H9 (cell line): ENCODE measurements around the gene PCGF3. TPM values are rescaled to one million over a fixed set of nuclear protein-coding genes. Genes with fewer than 3 reads are reported as not detected.

Experiments
- DNase-seq: peaks from one replicate; pipeline ENCODE4 v3.0.0-alpha.2; 2017
- H2AFZ ChIP-seq: one replicate; pipeline ENCODE4 v1.6.1; 2013; ENCODE audit warnings: mild to moderate bottlenecking, low read length, control low read depth, moderate library complexity
- H2AK5ac ChIP-seq: 2 replicates; pipeline ENCODE4 v1.6.1; 2013; ENCODE audit warnings: low read length, control low read depth, mixed read lengths; ENCODE audit not compliant: insufficient read length
- H2BK120ac ChIP-seq: one replicate; pipeline ENCODE4 v1.6.1; 2013; ENCODE audit warnings: low read depth, mild to moderate bottlenecking, low read length, control low read depth, inconsistent platforms; ENCODE audit not compliant: poor library complexity, severe bottlenecking
- H2BK12ac ChIP-seq: 2 replicates; pipeline ENCODE4 v1.6.1; 2013; ENCODE audit warnings: low read length, control low read depth, mixed read lengths, low read depth; ENCODE audit not compliant: insufficient read length
- H2BK15ac ChIP-seq: 2 replicates; pipeline ENCODE4 v1.6.1; 2013; ENCODE audit warnings: low read depth, low read length, control low read depth
- H2BK20ac ChIP-seq: one replicate; pipeline ENCODE4 v1.6.1; 2013; ENCODE audit warnings: low read depth, mild to moderate bottlenecking, low read length, control low read depth, inconsistent platforms; ENCODE audit not compliant: poor library complexity, severe bottlenecking
- H2BK5ac ChIP-seq: 2 replicates; pipeline ENCODE4 v1.6.1; 2013; ENCODE audit warnings: low read length, control low read depth, mixed read lengths; ENCODE audit not compliant: insufficient read length
- H3K14ac ChIP-seq: 2 replicates; pipeline ENCODE4 v1.6.1; 2013; ENCODE audit warnings: low read length, control low read depth; ENCODE audit not compliant: insufficient read depth
- H3K18ac ChIP-seq: 2 replicates; pipeline ENCODE4 v1.6.1; 2013; ENCODE audit warnings: low read depth, mild to moderate bottlenecking, mixed read lengths, low read length, control low read depth; ENCODE audit not compliant: insufficient read length
- H3K23ac ChIP-seq: 2 replicates; pipeline ENCODE4 v1.6.1; 2013; ENCODE audit warnings: low read length, control low read depth, mixed read lengths, low read depth; ENCODE audit not compliant: insufficient read length
- H3K23me2 ChIP-seq: 2 replicates; pipeline ENCODE4 v1.6.1; 2013; ENCODE audit warnings: low read depth, mild to moderate bottlenecking, mixed read lengths, low read length, control low read depth; ENCODE audit not compliant: insufficient read length, poor library complexity, severe bottlenecking
- H3K27ac ChIP-seq: 2 replicates; pipeline ENCODE4 v1.5.1; 2013; ENCODE audit warnings: low read length, control low read depth, mixed read lengths, low read depth; ENCODE audit not compliant: insufficient read length
- H3K27me3 ChIP-seq: 2 replicates; pipeline ENCODE4 v1.6.1; 2013; ENCODE audit warnings: low read length, control low read depth, inconsistent platforms; ENCODE audit not compliant: insufficient read depth
- H3K4ac ChIP-seq: 2 replicates; pipeline ENCODE4 v1.6.1; 2013; ENCODE audit warnings: low read depth, mild to moderate bottlenecking, control low read depth, inconsistent platforms, low read length, moderate library complexity
- H3K4me1 ChIP-seq: 2 replicates; pipeline ENCODE4 v1.6.1; 2013; ENCODE audit warnings: low read length, control low read depth, inconsistent platforms; ENCODE audit not compliant: insufficient read depth
- H3K4me2 ChIP-seq: 2 replicates; pipeline ENCODE4 v1.6.1; 2013; ENCODE audit warnings: low read length, control low read depth, mixed read lengths; ENCODE audit not compliant: insufficient read length, insufficient read depth
- H3K56ac ChIP-seq: 2 replicates; pipeline ENCODE4 v1.6.1; 2013; ENCODE audit warnings: low read depth, mild to moderate bottlenecking, mixed read lengths, low read length, control low read depth; ENCODE audit not compliant: insufficient read length
- H3K79me1 ChIP-seq: 2 replicates; pipeline ENCODE4 v1.6.1; 2013; ENCODE audit warnings: low read depth, mild to moderate bottlenecking, moderate library complexity, low read length, control low read depth, inconsistent platforms; ENCODE audit not compliant: insufficient read depth, poor library complexity, severe bottlenecking
- H3K79me2 ChIP-seq: 2 replicates; pipeline ENCODE4 v1.6.1; 2013; ENCODE audit warnings: low read length, control low read depth, inconsistent platforms; ENCODE audit not compliant: insufficient read depth
- H3K9ac ChIP-seq: 2 replicates; pipeline ENCODE4 v1.6.1; 2013; ENCODE audit warnings: low read length, control low read depth, mixed read lengths; ENCODE audit not compliant: insufficient read length; ENCODE audit errors: extremely low read depth
- H3K9me3 ChIP-seq: one replicate; pipeline ENCODE4 v1.6.1; 2013; ENCODE audit warnings: low read depth, low read length, inconsistent platforms; ENCODE audit not compliant: control insufficient read depth
- H3T11ph ChIP-seq: one replicate; pipeline ENCODE4 v1.6.1; 2013; ENCODE audit warnings: mild to moderate bottlenecking, low read length, control low read depth, inconsistent platforms
- H4K20me1 ChIP-seq: one replicate; pipeline ENCODE4 v1.6.1; 2013; ENCODE audit not compliant: control insufficient read depth, insufficient read length, insufficient read depth
- H4K5ac ChIP-seq: 2 replicates; pipeline ENCODE4 v1.6.1; 2013; ENCODE audit warnings: low read depth, mild to moderate bottlenecking, mixed read lengths, low read length, control low read depth; ENCODE audit not compliant: insufficient read length
- H4K8ac ChIP-seq: replicated peaks from 2 replicates; pipeline ENCODE4 v1.6.1; 2013; ENCODE audit warnings: low read length, control low read depth, mixed read lengths, low read depth; ENCODE audit not compliant: insufficient read length
- H4K91ac ChIP-seq: 2 replicates; pipeline ENCODE4 v1.6.1; 2013; ENCODE audit warnings: low read depth, mild to moderate bottlenecking, moderate library complexity, mixed read lengths, low read length, control low read depth; ENCODE audit not compliant: insufficient read length
- H3K27ac Mint-ChIP-seq, 3 experiments: 2 replicates in 2 of 3; 3 replicates in 1 of 3; pipeline ENCODE4 v1.8.0; 2020 to 2021; ENCODE audit warnings: mixed read lengths in 3 of 3, mild to moderate bottlenecking in 1 of 3, moderate library complexity in 1 of 3
- H3K27me3 Mint-ChIP-seq: 2 replicates; pipeline ENCODE4 v1.8.0; 2021; ENCODE audit warnings: low read depth, mild to moderate bottlenecking, moderate library complexity, mixed read lengths
- H3K36me3 Mint-ChIP-seq, 3 experiments: 2 replicates in 2 of 3; 3 replicates in 1 of 3; pipeline ENCODE4 v1.8.0; 2020 to 2021; ENCODE audit warnings: low read depth in 3 of 3, mixed read lengths in 3 of 3; ENCODE audit not compliant: insufficient read depth in 1 of 3
- H3K4me1 Mint-ChIP-seq, 2 experiments: 2 replicates each; pipeline ENCODE4 v1.8.0; 2020; ENCODE audit warnings: mixed read lengths in 2 of 2
- H3K4me3 Mint-ChIP-seq, 2 experiments: 2 replicates in 1 of 2; 3 replicates in 1 of 2; pipeline ENCODE4 v1.8.0; 2020 to 2021; ENCODE audit warnings: mild to moderate bottlenecking in 2 of 2, mixed read lengths in 2 of 2, moderate library complexity in 1 of 2
- H3K9me3 Mint-ChIP-seq, 2 experiments: 2 replicates in 1 of 2; 3 replicates in 1 of 2; pipeline ENCODE4 v1.8.0; 2020; ENCODE audit warnings: mild to moderate bottlenecking in 2 of 2, mixed read lengths in 2 of 2, moderate library complexity in 1 of 2
- WGBS: extraction: QIAGEN DNeasy Blood & Tissue Kit; methylation state at CpG from one replicate; pipeline ENCODE4 v1.1.7; 2013; ENCODE audit warnings: missing lambda C conversion rate, low lambda C conversion rate, mixed read lengths; ENCODE audit not compliant: insufficient read length; ENCODE audit errors: extremely low coverage; 5-methylcytosine and 5-hydroxymethylcytosine counted together
- total RNA-seq: library from RNA; stranded (reverse); gene quantifications from 2 replicates; pipeline ENCODE4 v1.2.1, GENCODE V29; 2021
- TF ChIP-seq, protein P1 (sequence below): fragments of 200-600 bp; sonication (generic); conservative IDR thresholded peaks from 3 replicates; pipeline ENCODE4 v1.8.0; 2021; ENCODE audit warnings: antibody characterized with exemption, mild to moderate bottlenecking

The PCGF3 gene
- total RNA-seq, 1 experiment from 2014 or later, result 43.1 TPM

- no peak overlapping the region for H3K27ac Mint-ChIP-seq
- Histone ChIP-seq H3K18ac (no peak overlapping the region), H3K4me2 (peak overlapping the region; percentile 53), H3K56ac (no peak overlapping the region), H3K9ac (no peak overlapping the region), H3K23me2 (peaks cover 5% of the 10 kb centered on the region), H2BK20ac (no peak overlapping the region), H4K8ac (no peak overlapping the region), H3K4ac (no peak overlapping the region), H2BK15ac (no peak overlapping the region), H2AFZ (no peak overlapping the region), H4K20me1 (no peaks in the 10 kb centered on the region), H2BK120ac (no peak overlapping the region), H3K23ac (no peak overlapping the region), H2BK5ac (no peak overlapping the region), H4K5ac (no peak overlapping the region), H3K14ac (no peak overlapping the region), H3K79me1 (no peaks in the 10 kb centered on the region), H2BK12ac (no peak overlapping the region), H2AK5ac (no peak overlapping the region), H3K9me3 (no peaks in the 10 kb centered on the region), H4K91ac (no peak overlapping the region), H3K79me2 (no peaks in the 10 kb centered on the region), H3K27ac (no peak overlapping the region), H3T11ph (no peak overlapping the region), H3K27me3 (no peaks in the 10 kb centered on the region), H3K4me1 (no peaks in the 10 kb centered on the region)
- no peaks in the 10 kb centered on the region; a peak in 1 of 5 replicates for H3K9me3 Mint-ChIP-seq
- TF ChIP-seq, protein P1, sequence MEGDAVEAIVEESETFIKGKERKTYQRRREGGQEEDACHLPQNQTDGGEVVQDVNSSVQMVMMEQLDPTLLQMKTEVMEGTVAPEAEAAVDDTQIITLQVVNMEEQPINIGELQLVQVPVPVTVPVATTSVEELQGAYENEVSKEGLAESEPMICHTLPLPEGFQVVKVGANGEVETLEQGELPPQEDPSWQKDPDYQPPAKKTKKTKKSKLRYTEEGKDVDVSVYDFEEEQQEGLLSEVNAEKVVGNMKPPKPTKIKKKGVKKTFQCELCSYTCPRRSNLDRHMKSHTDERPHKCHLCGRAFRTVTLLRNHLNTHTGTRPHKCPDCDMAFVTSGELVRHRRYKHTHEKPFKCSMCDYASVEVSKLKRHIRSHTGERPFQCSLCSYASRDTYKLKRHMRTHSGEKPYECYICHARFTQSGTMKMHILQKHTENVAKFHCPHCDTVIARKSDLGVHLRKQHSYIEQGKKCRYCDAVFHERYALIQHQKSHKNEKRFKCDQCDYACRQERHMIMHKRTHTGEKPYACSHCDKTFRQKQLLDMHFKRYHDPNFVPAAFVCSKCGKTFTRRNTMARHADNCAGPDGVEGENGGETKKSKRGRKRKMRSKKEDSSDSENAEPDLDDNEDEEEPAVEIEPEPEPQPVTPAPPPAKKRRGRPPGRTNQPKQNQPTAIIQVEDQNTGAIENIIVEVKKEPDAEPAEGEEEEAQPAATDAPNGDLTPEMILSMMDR, result no peak
- DNase-seq, result peak; percentile 77
- peaks cover 2 to 20% of the 10 kb centered on the region in 2 experiments for H3K4me1 Mint-ChIP-seq
- H3K36me3 Mint-ChIP-seq, result no peaks in the 10 kb centered on the region; a peak in 3 of 7 replicates
- peak overlapping the region; percentile 54 to 75 for H3K4me3 Mint-ChIP-seq
- no CpG with 5 or more reads among the region's 62 CpGs for WGBS
- peaks cover 13% of the 10 kb centered on the region for H3K27me3 Mint-ChIP-seq
Observed at GRCh38 chr4:680928-681645, 24.5 kb upstream of the PCGF3 start.
